ENCODE results near the gene VGLL1.

VGLL1 gene, protein sequence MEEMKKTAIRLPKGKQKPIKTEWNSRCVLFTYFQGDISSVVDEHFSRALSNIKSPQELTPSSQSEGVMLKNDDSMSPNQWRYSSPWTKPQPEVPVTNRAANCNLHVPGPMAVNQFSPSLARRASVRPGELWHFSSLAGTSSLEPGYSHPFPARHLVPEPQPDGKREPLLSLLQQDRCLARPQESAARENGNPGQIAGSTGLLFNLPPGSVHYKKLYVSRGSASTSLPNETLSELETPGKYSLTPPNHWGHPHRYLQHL

DNA sequence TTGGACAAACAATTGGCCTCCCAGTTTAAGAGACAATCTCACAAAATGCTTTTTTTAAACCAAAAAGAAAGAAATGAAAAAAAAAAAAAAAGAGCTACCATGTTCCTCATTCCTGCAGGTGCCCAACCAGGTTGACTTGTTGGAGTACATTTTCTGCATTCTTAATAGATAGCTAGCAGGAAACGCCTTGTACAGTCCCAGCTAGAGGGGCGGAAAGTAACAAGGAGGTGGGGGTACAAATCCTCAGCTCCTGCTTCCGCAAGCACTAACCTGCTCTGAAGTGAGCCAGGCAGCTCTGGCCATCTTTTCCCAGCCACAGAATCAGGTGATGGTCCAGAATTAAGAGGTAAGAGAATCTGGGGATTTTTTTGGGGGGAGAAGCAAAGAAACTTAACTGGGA lies at the start of gene VGLL1:
VGLL1 (plus strand) TSS at position 265 of the 400 bp plus-strand sequence. CDS start 3,806 bp downstream, outside the sequence.
- DNase-seq (ENCODE audit: low read depth) = no peak

DNA sequence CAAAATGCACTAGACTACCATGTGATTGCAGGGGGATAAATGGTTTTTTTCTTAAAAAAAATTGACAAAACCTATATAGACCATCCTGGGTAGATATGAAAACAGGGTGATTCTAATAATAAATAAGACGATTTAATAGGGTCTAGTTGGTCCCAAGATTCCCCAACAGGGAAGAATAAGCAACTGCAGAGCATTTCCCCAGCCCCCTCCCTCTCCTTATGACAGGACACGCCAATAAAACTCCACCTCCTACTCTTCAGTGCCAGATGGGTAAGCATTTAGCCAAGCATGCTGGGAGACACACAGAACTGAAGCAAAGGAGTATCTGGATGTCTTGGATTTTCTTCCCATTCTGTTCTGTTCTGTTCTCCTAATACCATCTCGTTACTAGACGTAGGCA lies 44.4 kb upstream of the VGLL1 start, which contains the start of gene BRS3:
BRS3 (plus strand) TSS at position 301 of the 400 bp plus-strand sequence. CDS start 168 bp downstream, outside the sequence.
- no peak for DNase-seq (ENCODE audit: low read depth)

DNA sequence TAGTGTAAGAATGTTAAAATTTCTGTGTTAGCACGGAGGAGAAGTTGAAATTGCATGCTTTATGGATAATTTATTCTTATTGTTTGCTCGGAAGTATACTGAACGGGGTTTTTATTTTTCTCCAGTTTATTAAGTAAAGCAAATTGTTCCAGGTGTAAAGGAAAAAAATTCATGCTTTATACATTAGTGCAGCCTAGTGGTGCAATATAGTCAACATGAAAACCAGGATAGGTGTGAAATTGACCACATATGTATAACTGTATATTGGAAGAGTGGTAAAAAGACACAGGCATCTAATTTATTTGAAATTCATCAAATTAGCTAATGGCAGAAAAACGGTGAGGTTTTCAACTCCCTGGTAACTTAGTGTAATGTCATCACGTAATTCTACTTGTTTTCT lies 43.3 kb upstream of the VGLL1 start:
- DNase-seq (ENCODE audit: low read depth) = no peak

DNA sequence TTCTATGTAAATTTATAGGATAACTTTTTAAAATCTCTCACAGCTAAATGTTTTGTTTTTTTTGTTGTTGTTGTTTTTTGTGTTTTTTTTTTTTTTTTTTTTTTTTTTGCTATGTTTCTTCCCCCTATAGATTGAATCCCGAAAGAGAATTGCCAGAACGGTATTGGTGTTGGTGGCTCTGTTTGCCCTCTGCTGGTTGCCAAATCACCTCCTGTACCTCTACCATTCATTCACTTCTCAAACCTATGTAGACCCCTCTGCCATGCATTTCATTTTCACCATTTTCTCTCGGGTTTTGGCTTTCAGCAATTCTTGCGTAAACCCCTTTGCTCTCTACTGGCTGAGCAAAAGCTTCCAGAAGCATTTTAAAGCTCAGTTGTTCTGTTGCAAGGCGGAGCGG lies 40.2 kb upstream of the VGLL1 start:
- DNase-seq (ENCODE audit: low read depth) = no peak

DNA sequence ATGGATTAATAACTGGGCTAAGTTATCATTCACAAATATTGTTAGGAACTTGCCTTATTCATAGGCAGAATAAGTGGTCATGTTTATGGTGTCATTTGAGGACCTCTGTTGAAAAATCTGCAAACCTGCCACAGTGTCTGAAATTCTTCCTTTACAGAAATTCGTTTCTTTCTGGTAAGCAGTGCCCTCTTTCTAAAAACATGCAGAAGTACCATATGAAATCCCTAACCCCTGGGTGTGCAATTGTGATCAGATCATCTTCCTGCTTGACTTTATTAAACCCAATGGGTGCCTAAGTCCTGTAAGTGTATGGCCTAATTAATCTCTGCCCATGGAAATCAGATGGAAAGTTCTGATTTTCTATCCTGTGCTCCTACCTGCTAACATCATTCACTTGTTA lies 39.0 kb upstream of the VGLL1 start:
- no peak for DNase-seq (ENCODE audit: low read depth)

DNA sequence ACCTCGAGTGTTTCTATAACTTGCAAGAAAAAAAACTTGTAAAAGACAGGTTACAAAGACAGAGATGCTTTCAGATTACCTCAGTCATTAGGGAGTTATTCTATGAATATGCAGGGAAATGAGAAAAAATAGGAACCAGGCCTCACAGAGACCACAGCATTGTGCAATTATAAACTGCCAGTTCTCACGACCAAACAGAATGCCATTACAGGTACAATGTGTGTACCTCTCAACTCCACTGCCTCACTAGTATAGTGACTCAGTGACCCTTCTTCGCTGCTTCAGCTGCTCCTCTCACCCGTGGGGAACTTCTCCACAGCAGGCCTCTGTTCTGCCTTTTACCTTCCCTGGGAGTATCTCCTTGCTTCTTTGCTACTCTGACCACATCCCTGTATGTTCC lies 37.0 kb upstream of the VGLL1 start:
- DNase-seq (ENCODE audit: low read depth) = no peak

DNA sequence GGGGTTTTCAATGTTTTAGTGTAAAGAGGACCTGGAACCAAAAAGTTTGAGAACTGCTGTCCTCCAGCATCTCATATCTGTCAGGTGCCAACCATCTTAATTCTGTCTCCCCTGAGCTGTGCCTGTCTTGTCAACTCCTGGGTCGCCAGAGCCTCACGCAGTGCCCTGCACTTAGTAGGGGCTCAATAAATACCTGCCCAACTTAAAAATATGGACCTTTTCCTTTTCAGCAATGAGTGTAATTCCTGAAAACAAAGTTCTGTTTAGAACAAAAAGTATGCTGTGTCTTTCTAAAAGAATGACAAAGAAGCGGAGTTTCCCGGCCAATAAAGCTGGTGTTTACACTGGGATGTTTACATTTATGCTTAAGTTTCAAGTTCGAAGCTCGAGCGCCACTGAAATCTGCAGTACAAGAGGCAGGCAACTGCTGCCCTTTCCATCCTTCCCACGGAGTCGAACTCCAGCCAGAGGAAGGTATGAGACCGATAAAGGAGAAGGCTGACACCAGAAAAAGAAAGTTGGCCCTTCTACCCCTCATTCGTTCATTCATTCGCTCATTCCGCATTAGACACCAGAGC lies 35.7 kb upstream of the VGLL1 start:
- DNase-seq (ENCODE audit: low read depth) = no peak

DNA sequence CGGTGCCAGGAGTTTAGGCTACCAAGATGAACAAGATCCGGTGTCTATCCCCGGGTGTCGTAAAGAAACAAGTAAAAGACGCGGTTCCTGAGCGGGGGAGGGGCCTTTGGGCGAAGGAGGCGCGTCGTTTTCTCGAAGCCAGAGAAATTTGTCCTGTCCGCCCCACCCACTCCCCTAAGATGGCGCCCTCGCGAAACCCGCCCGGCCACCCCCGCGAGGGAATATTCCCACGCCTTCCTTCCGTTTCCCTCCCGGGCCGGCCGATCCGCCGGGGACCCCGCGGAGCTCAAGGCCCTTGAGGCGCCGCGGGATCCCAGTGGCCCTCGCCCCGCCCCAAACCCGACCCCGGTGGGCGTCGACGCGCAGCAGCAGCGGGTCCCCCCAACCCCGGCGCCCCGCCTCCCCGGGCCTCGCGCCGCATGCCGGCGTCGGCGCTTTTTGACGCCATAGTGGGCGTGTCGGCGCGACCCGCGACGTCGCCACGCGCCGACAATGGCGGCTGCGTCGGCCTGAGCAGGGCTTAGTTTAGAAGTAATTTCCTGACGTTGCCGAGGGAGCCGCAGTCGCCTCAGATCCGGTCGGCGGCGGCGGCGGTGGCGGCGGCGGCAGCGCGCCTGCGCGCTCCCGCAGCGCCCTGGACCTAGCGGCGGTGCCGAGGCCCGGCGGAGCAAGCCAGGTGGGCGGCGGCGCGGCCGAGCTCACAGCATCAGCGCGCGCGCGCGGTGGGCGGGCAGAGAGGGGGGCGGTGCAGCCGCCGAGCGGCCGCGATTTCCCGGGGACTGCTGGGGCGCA lies 35.1 kb upstream of the VGLL1 start:
- peak; percentile 75 for DNase-seq (ENCODE audit: low read depth)

DNA sequence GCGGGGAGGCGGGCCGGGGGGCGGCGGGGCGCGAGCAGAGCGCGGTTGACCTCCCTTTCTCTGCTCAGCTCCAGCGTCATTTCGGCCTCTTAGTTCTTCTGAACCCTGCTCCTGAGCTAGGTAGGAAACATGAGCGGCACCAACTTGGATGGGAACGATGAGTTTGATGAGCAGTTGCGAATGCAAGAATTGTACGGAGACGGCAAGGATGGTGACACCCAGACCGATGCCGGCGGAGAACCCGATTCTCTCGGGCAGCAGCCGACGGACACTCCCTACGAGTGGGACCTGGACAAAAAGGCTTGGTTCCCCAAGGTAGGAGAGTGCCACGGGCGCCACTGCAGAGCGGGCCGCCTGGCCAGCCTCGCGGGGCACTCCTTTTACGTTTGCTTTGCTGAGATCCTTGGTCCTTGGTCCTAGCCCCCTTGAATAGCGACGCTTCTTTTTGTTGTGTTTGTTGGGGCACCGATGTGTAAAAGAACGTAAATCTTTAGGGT lies 34.4 kb upstream of the VGLL1 start, which contains the start of gene HTATSF1:
HTATSF1 (plus strand) TSS at position 37 of the 497 bp plus-strand sequence; CDS start at position 130, 93 bp downstream.
- no peak for DNase-seq (ENCODE audit: low read depth)

DNA sequence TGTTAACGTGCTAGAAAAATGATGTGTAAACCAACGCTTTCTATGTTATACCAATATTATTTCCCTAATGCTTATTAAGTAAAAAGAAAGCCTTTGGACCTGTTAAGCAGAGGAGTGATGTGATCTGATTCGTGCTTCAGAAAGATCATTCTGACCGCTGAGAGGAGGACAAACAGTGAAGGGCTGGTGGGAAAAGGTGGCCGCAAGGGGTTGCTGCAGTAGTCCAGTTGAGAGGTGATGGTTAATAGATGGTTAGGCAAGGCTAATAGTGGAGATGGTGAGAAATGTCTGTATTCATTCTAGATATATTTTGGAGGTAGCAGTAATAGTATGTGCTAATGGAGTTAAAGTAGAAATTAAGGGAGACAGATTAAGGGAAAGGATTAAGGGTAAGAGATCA lies 12.9 kb upstream of the VGLL1 start:
- DNase-seq (ENCODE audit: low read depth) = no peak

DNA sequence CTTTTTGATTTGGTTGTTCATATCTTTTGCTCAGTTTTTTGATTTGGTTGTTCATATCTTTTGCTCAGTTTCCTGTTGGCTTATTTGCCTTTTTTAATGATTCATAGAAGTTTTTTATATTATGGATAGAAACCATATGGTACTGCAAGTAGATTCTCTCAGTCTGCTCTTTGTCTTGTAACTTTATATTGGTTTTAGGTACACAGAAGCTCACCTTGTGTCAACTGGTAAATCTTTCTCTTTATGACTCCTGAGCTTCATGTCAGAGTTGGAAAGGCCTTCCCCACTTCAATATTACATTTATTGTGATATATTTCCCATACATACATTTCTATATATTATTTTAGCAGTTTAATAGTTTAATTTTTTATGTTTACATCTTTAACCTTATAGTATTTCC lies 8.2 kb upstream of the VGLL1 start:
- no peak for DNase-seq (ENCODE audit: low read depth)

DNA sequence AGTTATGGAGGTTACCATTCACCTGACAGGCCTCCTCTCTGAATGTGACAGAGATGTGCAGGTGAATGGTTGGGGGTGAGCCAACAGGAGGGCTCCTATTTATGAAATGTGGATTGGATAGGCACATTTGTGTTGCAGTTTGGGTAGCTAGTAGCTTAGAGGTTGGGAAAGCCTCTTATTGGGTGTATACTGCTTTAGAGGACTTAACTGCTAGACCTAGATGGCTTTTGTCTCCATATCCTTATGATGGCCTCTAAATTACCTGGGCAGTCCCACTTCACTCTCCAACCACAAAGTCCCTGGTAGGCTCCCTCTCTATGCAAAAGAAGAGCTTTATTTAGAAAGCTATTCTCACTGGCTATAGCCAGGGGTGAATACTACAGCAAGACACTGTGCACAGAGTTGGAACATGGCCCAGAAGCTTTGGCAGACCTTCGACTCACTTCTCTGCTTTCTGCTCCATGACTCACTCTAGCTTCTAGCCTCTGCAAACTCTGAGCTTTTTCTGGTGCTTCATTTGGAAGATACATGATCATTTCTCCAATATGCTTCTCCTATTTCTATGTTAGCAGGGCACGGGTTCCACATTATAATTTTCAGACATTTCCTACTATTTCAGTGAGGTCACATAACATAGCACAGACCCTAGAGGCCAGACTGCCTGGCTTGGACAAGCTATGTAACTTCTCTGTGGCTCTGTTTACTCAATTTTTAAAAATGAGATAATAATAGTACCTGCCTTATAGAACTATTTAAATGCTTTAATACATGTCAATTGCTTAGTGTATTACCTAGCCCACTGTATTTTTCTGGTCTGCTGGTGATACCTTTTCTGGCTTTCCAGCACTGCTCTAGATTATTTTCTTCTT lies 6.0 kb upstream of the VGLL1 start:
- DNase-seq (ENCODE audit: low read depth) = no peak

DNA sequence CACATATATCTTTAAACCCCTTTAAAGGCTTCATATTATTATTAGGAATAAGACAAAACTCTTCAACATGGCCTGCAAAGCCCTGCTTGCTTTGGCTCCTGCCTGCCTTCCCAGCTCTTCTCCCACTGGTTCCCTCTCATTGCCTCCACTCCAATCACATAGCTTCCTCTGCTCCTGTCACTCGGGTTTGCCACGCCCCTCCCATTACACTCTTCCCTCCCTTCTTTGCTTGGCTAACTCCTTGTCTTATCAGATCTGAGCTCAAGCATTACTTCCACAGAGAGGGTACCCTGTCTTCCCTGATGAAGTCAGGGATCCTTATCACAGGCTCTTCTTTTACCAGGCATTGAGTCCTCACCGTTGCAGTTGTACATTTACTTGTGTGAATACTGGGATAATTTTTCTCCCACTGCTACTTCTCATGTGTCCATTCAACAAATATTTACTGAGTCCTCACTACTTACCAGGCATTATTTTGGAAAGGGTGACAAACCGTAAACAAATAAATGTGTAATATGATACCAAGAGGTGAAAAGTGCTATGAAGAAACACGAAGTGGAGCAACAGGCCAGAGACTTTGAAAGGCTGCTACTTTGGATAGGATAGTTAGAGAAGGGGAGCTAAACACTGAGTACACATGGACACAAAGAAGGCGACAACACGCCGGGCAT lies 3.2 kb upstream of the VGLL1 start:
- DNase-seq (ENCODE audit: low read depth) = no peak

DNA sequence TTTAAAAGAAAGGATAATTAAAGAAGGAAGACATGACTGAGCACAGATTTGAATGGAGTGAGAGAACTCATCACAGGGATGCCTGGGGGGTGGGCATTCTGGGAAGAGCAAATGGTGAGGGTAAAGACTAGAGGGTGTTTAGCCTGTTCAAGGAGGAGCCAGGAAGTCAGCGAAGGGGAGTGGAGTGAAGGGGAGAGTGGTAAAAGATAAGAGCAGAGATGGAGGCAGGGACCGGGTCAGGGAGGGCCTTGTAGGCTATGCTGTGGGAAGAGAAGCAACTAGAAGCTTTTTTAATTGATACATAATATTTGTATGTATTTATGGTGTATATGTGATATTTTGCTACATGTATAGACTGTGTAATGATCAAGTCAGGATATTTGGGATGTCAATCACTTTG lies 2.2 kb upstream of the VGLL1 start:
- DNase-seq (ENCODE audit: low read depth) = no peak

DNA sequence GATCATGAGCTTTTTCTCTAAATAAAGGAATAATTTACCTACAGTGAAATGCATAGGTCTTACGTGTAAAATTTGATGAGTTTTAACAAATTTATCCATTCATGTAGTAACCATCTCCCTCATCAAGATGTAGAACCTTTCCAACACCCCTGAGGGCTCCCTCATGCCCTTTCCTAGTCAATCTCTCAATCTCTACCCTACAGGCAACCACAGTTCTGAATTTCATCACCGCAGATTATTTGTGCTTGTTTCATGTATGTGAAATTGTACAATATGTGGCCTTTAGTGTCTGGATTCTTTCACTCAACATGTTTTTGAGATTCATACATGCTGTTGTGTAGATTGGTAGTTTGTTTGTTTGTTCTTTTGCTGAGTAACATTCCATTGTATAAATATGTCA lies 2.1 kb downstream of the VGLL1 start:
- DNase-seq (ENCODE audit: low read depth) = no peak

DNA sequence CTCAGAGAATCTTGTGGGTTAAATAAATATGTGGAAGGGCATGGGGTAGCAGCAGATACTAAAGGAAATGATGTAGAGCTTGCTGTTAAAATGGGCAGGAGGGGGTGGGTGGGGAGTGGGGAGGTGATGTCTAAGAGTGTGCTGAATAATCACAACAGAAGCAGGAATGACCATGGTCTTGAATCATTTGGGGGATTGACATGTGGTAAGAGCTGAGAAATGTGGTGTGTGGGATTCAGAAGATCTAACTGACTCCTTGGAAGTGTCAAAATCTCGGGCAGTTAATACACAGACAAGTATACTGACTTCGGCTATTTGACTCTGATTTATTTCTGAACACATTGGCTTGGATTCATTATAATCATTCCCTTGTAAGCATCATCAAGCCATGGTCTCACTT lies 6.8 kb downstream of the VGLL1 start:
- DNase-seq (ENCODE audit: low read depth) = no peak

DNA sequence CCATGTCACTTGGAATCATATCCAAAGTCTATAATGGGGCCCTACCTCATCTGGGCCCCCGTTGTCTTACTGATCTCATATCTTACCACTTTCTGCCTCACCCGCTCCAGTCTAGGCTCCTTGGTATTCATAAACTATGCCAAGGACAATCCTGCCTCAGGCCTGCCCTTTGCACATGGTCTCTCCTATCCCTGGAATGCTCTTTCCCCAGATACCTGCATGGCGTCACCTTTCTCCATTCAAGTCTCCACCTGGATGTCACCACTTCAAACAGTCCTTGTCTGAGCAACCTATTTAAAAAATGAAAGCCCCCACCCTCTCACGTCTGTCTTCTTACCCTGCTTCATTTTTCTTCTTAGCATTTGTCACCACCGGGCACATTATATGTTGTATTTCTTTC lies 8.2 kb downstream of the VGLL1 start:
- DNase-seq (ENCODE audit: low read depth) = no peak

DNA sequence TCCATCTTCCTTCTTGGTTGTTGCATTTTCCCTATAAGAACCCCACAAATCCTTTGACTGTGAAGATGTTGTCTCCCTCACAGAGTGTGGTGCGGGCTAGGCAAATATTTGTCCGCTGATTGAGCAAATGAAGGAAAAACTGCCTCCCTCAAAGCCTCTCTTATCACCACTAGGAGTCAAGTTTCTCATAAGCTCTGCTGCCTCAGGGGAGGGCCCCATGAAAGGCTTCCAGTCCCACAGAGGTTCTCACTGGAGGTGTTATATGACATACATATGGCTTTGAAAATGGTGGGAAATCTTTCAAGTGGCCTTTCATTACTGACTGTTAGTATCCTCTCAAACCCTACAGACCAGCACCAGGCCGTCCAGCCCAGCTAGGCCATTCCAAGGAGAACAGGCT lies 9.3 kb downstream of the VGLL1 start:
- DNase-seq (ENCODE audit: low read depth) = no peak

DNA sequence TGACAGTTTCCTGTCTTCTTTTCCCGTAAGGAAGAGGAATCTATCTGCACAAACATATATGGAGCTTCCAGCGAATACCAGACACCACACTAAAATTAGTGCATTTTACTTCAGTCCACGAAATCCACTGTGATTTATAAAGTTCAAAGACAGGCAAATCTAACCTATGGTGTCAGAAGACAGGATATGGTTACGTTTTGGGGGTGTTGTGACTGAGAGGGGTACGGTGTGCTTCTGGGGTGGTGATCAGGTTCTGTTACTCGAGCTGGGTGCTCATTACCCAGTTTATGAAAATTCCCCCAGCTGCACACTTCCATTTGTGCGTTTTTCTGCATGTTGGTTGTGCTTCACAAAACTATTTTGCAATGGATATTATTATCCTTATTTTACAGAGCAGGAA lies 10.3 kb downstream of the VGLL1 start:
- no peak for DNase-seq (ENCODE audit: low read depth)

DNA sequence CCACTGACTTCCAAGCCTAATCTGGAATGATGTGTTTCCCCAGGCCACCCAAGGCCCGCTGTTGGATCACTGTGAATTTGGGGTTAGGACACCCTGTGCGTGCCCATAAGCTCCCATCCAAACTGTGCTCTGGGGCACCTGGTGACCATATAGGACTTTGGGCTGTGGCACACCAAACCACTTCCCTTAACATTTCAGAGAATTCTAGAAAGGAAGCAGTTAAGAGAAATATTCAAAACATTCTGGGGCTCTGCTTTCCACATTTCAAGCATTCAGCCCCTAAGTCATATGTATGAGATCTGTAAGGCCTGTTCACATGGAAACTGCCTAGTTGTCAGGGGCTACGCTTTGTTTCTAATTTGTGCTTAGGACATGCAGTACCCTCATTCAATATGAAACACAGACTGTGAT lies 14.4 kb downstream of the VGLL1 start:
- DNase-seq (ENCODE audit: low read depth) = no peak

DNA sequence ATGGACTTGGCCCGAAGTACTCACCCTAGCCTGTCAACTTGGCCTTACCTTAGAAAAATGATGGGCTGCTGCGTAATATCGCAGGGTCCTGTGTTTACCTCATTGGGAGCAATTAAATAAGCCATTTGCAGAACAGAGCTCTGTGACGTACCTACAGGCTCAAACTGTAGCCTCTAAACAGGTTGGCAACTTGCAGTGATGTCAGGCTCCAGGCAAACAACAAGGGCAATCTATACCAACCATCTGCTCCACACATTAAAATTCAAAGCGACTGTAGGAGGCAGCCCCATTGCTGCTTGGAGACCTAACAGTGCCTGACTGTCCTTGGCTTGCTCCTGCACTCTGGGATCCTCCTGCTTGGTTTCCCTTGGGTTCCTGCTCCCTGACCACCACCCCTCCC lies 17.2 kb downstream of the VGLL1 start:
- DNase-seq (ENCODE audit: low read depth) = no peak
